ENCODE results near the gene PIGZ.

Gene PIGZ

GRCh38 chr3:196901768-196902167 lies 66.9 kb downstream of the PIGZ start:
- DNase-seq: no peak

All from kidney glomerular epithelial cell (primary cell).